NT2/D1 (cell line): ENCODE results near the gene EDN1.

Source experiments
- DNase-seq: peaks from one replicate; pipeline ENCODE4 v3.0.0-alpha.2; 2011; ENCODE audit warnings: low read depth, low spot score
- H3K27me3 ChIP-seq: 2 replicates; pipeline ENCODE4 v1.6.0; 2011; ENCODE audit warnings: mild to moderate bottlenecking; ENCODE audit not compliant: insufficient read length, insufficient read depth
- H3K36me3 ChIP-seq: 2 replicates; pipeline ENCODE4 v1.6.1; 2011; ENCODE audit warnings: mild to moderate bottlenecking, low read length, mixed read lengths; ENCODE audit not compliant: insufficient read depth, insufficient read length
- H3K4me1 ChIP-seq: 2 replicates; pipeline ENCODE4 v1.5.1; 2011; ENCODE audit not compliant: insufficient read depth, insufficient read length
- H3K4me3 ChIP-seq: 2 replicates; pipeline ENCODE4 v1.5.1; 2011; ENCODE audit warnings: low read depth; ENCODE audit not compliant: insufficient read length
- H3K9ac ChIP-seq: 2 replicates; pipeline ENCODE4 v1.6.0; 2011; ENCODE audit warnings: low read depth; ENCODE audit not compliant: insufficient read length
- H3K9me3 ChIP-seq: 2 replicates; pipeline ENCODE4 v1.5.1; 2011; ENCODE audit warnings: mild to moderate bottlenecking, low read length; ENCODE audit not compliant: insufficient read depth
- SUZ12 ChIP-seq: IDR thresholded peaks from 2 replicates; pipeline ENCODE4 v1.6.1; 2011; ENCODE audit not compliant: insufficient read length, insufficient read depth; ENCODE audit errors: extremely low read depth
- YY1 ChIP-seq: IDR thresholded peaks from 2 replicates; pipeline ENCODE4 v1.6.1; 2011; ENCODE audit not compliant: insufficient read length, insufficient read depth
- ZNF274 ChIP-seq: IDR thresholded peaks from 2 replicates; pipeline ENCODE4 v1.6.1; 2011; ENCODE audit warnings: mild to moderate bottlenecking, low read depth, low read length

EDN1 gene

DNA sequence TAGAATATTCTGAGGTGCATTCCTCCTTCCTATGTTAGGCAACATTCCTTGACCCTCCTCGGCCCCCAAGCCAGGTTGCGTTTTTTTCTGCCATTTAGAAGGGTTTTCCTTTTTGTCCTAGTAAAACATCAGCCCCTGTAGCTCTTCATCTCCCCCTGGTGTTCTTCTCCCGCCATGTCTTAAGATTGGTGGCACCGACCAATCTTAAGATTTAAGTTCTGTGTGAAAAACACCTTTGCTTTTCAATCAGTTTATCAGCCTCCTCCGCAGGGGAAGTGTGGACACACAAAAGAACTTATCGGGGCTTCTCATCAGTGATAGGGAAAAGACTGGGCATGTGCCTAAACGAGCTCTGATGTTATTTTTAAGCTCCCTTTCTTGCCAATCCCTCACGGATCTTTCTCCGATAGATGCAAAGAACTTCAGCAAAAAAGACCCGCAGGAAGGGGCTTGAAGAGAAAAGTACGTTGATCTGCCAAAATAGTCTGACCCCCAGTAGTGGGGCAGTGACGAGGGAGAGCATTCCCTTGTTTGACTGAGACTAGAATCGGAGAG is 719 bp upstream of the EDN1 start:
- Histone ChIP-seq H3K9ac (peak overlapping the region; percentile 83), H3K27me3 (no peaks in the 10 kb centered on the region), H3K9me3 (no peaks in the 10 kb centered on the region), H3K36me3 (peaks cover 19% of the 10 kb centered on the region), H3K4me3 (peak overlapping the region; percentile 54), H3K4me1 (no peaks in the 10 kb centered on the region)
- DNase-seq: peak; percentile 56
- TF ChIP-seq YY1: no peak
- TF ChIP-seq ZNF274: no peak
- TF ChIP-seq SUZ12: no peak

DNA sequence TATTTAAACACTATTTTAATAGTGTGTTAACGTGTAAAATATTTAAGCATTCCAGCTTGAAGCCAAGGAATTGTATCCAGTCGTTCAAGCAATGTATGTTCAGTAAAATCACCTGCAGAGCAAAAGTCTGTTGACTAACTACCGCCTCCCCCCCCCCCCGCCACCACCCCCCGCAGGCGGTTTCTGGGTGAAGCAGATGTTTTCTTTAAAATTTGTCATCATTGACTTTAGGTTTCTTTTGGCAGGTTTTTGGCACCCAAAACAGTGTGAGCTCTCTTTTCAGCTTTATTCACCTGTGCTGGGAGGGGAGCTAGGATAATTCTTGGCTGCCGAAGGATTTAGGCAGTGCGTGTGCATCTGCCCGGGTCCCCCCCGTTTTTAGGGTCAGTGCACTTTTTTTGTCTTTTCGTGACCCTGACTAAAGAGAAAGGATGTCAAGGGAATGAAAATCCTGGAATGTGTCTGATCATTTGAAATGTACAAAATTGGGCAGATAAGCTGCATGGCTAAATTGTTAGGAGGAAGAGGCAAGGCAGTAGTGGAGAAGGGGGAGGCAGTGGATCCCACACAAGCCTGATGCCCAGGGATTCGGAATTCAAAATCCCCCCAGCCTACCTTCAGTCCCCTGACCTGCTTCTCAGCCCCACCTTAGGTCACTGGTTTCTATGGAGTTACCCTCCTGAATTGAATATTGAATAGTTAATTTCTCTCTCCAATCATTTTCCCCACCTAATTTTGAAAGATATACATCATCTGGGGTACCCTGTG is 1.1 kb downstream of the EDN1 start:
- Histone ChIP-seq H3K9ac (peak overlapping the region; percentile 83), H3K36me3 (peaks cover 30% of the 10 kb centered on the region), H3K9me3 (no peaks in the 10 kb centered on the region), H3K27me3 (no peaks in the 10 kb centered on the region), H3K4me1 (peaks cover 2% of the 10 kb centered on the region), H3K4me3 (peak overlapping the region; percentile 59)
- DNase-seq: no peak
- TF ChIP-seq YY1 (no peak), SUZ12 (no peak), ZNF274 (no peak)

DNA sequence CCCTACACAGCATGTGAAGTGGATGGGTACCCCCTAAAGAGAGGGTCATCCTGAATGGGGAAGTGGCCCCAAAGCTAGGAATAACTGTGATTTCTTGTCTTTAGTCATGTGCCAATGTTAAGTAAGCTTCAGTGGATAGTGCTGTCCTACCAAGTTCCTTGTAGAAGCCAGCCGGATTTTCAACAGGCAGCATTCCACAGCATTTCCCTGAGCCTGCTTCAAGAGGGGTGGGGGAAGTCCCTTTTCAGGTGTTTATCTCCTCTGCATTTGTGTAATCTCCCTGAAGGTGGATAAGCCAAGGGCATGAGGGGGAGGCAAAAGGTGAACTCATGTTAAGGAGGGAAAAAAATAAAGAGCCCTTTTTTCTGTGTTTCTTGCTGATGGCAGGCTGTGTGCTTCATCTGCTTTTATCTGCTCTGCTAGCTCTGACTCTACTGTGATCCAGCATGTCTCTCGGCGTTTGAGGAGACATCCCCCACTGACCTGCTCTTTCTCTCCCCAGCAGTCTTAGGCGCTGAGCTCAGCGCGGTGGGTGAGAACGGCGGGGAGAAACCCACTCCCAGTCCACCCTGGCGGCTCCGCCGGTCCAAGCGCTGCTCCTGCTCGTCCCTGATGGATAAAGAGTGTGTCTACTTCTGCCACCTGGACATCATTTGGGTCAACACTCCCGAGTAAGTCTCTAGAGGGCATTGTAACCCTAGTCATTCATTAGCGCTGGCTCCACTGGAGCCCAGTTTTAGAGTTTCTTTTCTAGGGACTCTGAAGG is 1.9 kb downstream of the EDN1 start:
- peaks cover 2% of the 10 kb centered on the region for H3K4me1 ChIP-seq
- no peaks in the 10 kb centered on the region for H3K27me3 ChIP-seq
- peak overlapping the region; percentile 59 for H3K4me3 ChIP-seq
- no peaks in the 10 kb centered on the region for H3K9me3 ChIP-seq
- TF ChIP-seq ZNF274 (no peak), SUZ12 (no peak), YY1 (no peak)
- no peak for DNase-seq
- H3K9ac ChIP-seq: peak overlapping the region; percentile 78
- H3K36me3 ChIP-seq: peaks cover 34% of the 10 kb centered on the region

- TF ChIP-seq SUZ12: no peak
- TF ChIP-seq ZNF274: no peak
- TF ChIP-seq YY1: no peak
- H3K36me3 ChIP-seq: peaks cover 38% of the 10 kb centered on the region
- no peaks in the 10 kb centered on the region for H3K9me3 ChIP-seq
- H3K4me1 ChIP-seq: peaks cover 2% of the 10 kb centered on the region
- H3K9ac ChIP-seq: no peak overlapping the region
- no peaks in the 10 kb centered on the region for H3K27me3 ChIP-seq
- H3K4me3 ChIP-seq: no peak overlapping the region
- no peak for DNase-seq
These were observed 3.2 kb downstream of the EDN1 start for GRCh38 chr6:12293235-12293930.

DNA sequence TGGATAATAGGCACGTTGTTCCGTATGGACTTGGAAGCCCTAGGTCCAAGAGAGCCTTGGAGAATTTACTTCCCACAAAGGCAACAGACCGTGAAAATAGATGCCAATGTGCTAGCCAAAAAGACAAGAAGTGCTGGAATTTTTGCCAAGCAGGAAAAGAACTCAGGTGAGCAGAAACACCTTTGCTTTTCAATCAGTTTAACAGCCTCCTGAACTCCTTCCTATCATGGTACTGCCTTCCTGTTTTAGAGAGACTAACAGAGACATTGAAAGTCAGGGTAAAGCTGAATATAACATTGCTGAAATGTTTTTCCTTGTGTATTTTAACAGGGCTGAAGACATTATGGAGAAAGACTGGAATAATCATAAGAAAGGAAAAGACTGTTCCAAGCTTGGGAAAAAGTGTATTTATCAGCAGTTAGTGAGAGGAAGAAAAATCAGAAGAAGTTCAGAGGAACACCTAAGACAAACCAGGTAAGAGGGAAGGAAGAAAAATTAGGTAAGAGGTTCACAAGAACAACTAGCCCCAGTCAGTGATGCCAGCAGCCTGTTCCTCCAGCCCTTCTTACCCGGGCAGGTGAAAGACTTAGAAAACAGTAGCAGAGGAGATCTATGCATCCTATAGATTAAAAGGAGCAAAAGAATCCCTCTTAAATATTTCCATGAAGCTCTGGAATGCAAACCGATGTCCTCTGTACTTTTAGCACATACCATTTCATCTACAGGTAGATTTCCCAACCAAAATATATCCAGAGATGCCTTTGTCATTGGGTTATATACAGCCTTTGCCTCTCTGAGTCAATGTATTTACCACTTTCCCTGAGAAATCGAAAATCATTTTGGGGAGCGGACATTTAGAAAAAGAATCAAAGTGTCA is 4.0 kb downstream of the EDN1 start:
- Histone ChIP-seq H3K9ac (no peak overlapping the region), H3K36me3 (peaks cover 38% of the 10 kb centered on the region), H3K4me3 (no peak overlapping the region), H3K9me3 (no peaks in the 10 kb centered on the region), H3K4me1 (peaks cover 2% of the 10 kb centered on the region), H3K27me3 (no peaks in the 10 kb centered on the region)
- no peak for DNase-seq
- no peak for TF ChIP-seq YY1
- no peak for TF ChIP-seq ZNF274
- TF ChIP-seq SUZ12: no peak

DNA sequence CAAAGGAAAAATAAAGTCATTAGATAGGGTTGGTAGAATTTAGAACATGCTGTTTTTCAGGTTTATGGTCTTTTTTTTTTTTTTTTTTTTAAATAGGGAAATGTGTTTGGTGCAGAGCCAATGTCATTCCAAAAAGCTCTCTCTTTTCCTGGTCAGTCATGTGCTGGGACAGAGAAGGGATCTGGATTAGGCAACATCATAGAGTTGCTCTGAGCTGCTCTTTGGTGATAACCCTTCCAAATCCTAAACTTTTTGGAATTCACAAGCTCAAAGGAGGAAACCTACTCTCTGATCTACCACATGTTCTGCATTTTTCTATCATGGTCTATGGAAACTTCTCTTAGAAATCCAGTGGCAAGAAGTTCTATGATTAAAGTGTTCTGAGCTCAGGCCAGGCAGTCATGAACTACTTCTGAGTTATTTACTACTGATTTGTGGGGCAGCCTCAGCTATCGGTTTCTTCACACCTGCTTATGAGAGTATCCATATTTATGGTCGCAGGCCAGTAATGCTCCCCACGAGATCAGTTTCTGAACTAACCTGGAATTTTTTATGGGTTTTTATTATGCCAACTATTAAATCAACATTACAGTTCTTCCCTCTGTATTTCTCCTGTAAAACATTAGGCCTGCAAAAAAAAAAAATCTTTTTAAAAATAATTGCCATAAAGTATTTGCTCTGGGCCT is 4.8 kb downstream of the EDN1 start:
- H3K9me3 ChIP-seq: no peaks in the 10 kb centered on the region
- no peak overlapping the region for H3K9ac ChIP-seq
- H3K4me1 ChIP-seq: peaks cover 2% of the 10 kb centered on the region
- TF ChIP-seq YY1: no peak
- TF ChIP-seq ZNF274: no peak
- DNase-seq: no peak
- no peak overlapping the region for H3K4me3 ChIP-seq
- peaks cover 38% of the 10 kb centered on the region for H3K36me3 ChIP-seq
- no peaks in the 10 kb centered on the region for H3K27me3 ChIP-seq
